Left lobe of liver (tissue), 2 donors: ENCODE data around the gene LTA. TPM values are rescaled to one million over a fixed set of nuclear protein-coding genes. Genes with fewer than 3 reads are reported as not detected.
"Not testable (repeated sequence)": the region's sequence is repeated elsewhere in the genome, so short reads cannot be mapped to it uniquely, and the experiment has no call there.

Source experiments
- ATAC-seq: fragments of 200-7000 bp; cut with Tn5 transposase; one replicate; pipeline ENCODE4 v1.9.1; 2020; ENCODE audit warnings: mild to moderate bottlenecking, moderate library complexity
- DNase-seq: peaks from one replicate; pipeline ENCODE4 v3.0.0-alpha.2; 2020; ENCODE audit warnings: low spot score
- total RNA-seq: library from RNA; stranded (reverse); gene quantifications from one replicate; pipeline ENCODE4 v1.2.1, GENCODE V29; 2021
- donor health status: DM: no; HTN: no; CAD: no; lungs with moderate emphysema.
- donor health status: DM: no; HTN: yes; CAD: no.

The LTA gene
- total RNA-seq, 1 donor from 2014 or later = 0.93 TPM

DNA sequence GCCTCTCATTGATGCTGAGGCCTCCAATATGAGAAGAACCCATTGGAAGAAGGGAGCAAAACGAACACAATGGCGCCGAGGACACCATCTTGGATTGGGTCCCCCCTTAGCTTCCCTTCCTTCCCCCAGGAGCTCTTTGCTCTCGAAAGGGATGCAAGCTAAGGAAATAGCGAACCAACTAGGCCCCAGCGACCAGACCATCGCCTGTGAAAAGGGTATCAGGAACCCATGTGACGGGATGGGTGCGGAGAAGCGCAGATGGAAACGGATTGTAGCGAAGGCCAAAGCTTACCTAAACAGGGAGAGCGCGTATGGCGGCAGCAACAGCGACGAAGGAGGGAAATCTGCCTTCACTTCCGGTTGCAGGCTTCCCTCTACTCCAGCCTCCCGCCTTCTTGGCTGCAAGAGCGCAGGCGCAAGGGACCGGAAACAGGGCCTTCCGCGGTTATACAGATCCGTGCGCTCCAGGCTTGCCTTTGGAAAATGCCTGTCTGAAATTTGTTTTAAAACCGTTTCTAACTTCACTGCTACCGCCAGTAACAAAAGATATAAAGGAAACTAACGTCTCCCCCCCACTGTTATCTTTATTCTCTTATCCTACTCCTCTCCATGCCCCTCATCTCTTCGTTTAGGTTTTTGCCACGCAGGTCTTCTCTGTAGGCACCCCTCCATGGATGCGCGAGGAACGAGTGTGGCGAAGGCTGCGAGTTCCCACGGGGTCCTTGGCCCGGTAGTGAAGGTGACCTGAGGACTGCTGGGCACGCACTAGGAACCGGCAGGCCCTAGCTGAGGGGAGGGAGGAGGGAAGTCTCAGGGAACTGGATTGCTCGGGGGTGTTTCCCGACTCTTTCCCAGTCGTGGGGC lies 30.2 kb upstream of the LTA start, which contains the start of gene DDX39B:
Gene DDX39B, minus strand, starts transcription at position 346 of the 864 bp plus-strand sequence. CDS start 1,471 bp downstream, outside the sequence.
- DNase-seq (peak; percentile 96), ATAC-seq (peak; percentile 82)

DNA sequence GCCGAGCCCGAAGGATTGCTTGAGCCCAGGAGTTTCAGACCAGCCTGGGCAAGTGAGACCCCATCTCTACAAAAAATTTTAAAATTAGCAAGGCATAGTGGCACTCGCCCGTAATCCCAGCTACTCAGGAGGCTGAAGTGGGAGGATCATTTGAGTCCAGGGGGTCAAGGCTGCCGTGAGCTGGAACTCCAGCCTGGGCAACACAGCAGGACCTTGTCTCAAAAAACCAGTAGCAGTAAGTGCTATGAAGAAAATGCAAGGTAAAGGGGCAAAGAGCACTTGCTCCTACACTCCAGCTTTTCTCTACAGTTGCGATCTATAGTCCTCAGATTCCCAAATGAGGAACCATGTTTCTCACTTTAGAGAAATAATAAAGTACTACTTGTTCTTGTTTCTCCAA lies 28.4 kb upstream of the LTA start:
- ATAC-seq = no peak
- no peak for DNase-seq

DNA sequence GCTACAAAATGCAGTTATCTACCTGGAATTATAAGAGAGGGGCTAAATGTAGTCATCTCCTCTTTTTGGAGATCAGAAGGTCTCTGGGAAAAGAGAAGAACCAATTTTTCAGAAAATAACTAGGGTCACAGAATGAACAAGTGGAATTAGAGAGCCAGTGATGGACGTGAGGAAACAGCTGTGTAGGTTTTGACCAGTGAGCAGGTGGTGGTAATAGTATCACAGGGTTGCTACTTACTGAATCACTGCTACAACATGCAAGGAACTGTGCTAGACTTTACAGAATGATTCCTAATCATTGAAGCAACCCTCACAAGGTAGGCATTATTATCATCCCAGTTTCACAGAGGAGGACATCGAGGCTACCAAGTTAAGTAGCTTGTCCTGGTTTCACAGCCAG lies 27.4 kb upstream of the LTA start:
- ATAC-seq (no peak), DNase-seq (no peak)

DNA sequence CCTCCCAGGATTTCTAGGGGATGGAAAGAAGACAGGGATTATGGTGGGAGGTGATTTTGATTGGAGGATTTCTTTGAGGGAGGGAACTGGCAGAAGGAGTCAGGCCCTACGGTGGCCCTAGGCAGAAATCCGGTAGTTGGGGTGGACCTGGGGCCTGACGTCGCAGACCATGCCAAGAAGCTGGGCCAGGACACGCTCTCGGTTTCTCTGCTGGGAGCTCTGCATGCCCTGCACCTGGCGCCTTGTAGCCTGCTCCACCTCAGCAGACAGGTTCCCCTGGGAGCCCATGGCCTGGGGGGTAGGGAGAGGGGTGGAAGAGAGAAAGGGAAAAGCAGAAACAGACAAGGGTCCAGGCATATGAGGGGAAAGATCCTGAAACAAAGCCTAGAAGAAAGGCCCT lies 26.8 kb upstream of the LTA start:
- DNase-seq (no peak), ATAC-seq (no peak)

DNA sequence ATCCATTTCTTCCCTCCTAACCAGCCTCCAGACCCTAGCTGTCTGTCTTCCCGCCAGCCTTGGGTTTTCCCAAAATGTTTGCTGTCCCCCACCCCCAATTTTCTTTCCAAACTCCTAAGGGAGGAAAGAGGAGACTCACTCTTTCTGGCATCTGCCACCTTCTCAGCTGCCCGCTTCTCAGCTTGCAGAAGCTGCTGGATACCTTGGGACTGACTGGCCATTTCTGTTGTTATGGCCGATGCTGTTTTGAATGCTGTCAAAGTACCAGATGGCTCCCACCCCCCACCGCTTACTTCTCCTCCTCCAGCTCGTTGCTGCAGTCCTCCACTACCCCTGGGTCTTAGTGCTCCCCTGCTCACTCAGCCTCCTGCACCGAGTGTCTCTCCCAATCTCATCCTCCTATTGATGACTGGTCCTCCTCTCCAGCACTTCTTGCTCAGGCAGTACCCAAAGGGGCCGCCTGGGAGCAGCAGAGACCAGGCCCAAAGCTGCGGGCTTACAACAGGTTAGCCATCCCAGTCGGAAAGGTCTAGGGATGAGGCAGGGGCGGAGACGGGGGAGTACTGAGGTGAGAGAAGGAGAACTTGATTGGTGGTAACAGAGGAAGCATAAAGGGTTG lies 25.6 kb upstream of the LTA start, which contains the start of gene ATP6V1G2:
Gene ATP6V1G2, minus strand, starts transcription at position 270 of the 619 bp plus-strand sequence. Its CDS starts 49 bp downstream, at position 221.
- peak; percentile 91 for DNase-seq
- peak; percentile 80 for ATAC-seq

DNA sequence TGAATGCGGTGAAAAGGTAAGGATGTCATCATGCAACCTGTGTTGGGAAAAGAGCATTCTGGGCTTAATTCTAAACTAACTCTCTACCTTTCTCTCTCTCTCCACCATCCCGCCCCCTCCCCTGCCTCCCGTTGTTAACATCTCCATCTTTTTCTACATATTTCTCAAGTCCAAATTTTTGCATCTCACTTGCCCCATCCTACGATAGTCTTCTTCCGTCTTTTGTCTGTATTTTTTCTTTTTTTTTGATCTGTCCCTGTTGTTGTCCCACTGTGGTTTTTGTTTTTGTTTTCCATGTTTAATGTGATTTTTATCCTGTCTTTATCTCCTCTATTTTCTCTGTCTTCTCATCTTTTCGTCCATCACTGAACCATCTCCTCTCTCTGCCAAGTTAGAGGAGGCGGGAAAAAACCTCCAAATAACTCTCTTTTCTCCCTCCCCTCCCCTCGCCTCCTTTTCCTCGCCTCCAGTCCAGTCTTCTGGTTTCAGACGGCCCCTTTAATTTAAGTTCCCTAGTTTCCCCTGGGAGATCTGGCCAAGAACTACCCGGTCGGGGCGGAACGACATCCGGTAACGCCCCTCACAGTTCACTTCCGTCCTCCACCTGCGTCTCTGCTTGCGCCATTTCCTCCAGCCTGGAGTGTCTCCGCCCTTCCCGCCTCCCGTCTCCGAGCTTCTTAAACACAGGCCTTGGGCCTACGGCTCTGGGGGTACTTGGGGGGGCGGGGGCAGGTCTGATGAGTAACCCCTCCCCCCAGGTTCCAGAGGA lies 24.9 kb upstream of the LTA start, which contains the start of gene NFKBIL1:
Gene NFKBIL1, plus strand, starts transcription at position 651 of the 769 bp plus-strand sequence. Its CDS starts 87 bp downstream, at position 738.
- peak; percentile 95 for DNase-seq
- peak; percentile 92 for ATAC-seq

DNA sequence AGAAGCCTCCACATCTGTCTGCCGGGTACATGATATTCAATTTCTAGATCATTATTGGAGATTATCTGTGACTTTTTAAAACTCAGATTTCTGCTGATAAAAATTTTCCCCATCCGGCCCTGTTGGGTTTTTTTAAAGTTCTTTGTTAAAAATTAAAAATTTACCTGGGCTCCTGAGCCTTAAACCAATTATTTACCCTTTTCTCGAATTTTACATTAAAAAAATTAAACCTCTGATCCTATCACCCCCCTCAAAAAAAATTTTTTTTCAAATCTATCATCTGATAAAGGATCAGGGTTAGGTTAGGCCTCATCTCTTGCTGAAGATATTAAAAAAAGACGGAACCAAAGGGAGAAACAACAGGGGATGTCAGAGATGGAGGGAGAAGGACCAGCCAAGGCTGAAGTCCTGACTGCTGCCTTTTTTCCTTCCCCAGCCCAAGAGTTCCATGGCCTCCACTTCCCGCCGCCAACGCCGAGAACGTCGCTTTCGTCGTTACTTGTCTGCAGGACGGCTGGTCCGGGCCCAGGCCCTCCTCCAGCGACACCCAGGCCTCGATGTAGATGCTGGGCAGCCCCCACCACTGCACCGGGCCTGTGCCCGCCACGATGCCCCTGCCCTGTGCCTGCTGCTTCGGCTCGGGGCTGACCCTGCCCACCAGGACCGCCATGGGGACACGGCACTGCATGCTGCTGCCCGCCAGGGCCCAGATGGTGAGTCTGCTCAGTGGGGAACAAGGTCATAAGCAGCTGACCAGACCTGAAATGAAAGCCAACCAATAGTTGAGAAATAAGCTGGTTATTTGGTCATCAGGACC lies 24.2 kb upstream of the LTA start:
- no peak for DNase-seq
- no peak for ATAC-seq

DNA sequence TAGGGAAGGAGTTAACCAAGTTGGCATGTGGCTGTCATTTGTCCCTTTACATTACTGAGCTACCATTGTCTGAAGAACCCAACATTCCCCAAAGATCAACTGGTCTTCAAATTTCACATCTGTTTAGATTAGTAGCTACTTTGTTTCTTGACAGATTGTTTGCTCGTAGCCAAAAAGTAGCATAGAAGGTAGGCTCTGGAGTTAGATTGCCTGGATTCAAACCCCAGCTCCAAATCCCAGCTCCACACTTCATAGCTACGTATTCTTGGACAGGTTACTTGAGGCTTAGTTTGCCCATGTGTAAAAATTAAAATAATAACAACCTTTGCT lies 23.6 kb upstream of the LTA start:
- DNase-seq (no peak), ATAC-seq (no peak)

DNA sequence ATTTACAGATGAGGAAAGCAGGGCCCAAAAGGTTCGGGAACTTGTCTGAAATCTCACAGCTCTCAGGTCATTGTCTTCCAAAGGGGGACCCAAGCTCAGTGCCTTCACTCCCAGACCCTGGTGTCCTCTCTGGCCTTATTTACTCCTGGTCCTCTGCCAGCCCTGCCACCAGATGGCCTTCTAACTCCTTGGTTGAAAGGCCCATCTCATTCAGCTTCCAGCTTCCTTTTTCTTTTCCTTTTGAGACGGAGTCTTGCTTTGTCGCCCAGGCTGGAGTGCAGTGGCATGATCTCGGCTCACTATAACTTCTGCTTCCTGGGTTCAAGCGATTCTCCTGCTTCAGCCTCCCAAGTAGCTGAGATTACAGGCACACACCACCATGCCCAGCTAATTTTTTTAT lies 20.7 kb upstream of the LTA start:
- ATAC-seq, DNase-seq: not testable (repeated sequence)

DNA sequence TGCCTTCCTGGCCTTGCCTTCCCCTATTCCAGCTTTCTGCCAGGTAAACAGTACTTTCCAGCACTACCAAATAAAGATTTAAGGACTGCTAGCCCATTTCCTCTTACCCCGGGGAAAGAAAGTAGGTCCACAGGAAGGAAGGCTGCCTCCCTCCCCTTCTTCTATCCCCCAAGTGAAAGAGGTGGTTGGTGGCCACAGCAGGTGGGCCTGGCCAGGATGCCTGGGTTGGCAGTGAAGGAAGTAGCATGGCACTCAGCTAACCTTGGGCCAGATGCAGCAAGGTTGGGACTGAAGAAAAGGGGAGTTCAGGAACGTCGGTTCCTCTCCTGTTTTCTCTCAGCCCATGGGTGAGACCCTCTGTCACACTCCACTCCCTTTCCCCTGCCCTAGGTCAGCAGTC lies 15.8 kb upstream of the LTA start:
- no peak for DNase-seq
- ATAC-seq = no peak

DNA sequence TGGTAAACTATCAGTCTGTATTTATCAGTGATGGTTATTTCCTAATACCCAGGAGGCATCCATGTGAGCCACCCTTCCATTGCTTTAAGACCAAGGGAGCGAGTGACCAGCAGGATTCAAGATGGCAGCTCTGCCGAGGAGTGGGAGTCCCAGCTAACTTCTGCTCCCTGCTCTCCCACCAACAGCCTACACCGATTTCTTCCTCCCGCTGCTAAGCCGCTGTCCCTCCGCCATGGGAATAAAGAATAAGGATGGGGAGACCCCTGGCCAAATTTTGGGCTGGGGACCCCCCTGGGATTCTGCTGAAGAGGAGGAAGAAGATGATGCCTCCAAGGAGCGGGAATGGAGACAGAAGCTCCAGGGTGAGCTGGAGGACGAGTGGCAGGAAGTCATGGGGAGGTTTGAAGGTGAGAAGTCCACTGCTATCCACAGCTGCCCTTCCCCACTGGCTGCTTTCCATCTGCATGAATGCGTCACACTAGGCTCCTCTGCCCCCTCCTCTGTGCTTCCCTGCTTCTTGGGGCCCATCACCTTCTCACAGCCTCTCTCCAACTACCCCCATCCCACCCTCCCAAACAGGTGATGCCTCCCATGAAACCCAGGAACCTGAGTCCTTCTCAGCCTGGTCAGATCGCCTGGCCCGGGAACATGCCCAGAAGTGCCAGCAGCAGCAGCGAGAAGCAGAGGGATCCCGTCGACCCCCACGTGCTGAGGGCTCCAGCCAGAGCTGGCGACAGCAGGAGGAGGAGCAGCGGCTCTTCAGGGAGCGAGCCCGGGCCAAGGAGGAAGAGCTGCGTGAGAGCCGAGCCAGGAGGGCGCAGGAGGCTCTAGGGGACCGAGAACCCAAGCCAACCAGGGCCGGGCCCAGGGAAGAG lies 14.4 kb upstream of the LTA start:
- ATAC-seq = peak; percentile 14
- no peak for DNase-seq

DNA sequence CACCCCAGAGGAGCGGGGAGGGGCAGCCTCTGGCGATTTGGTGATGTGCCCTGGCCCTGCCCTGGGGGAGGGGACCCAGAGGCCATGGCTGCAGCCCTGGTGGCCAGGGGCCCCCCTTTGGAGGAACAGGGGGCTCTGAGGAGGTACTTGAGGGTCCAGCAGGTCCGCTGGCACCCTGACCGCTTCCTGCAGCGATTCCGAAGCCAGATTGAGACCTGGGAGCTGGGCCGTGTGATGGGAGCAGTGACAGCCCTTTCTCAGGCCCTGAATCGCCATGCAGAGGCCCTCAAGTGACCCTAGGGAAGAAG lies 13.8 kb upstream of the LTA start:
- ATAC-seq (no peak), DNase-seq (no peak)

DNA sequence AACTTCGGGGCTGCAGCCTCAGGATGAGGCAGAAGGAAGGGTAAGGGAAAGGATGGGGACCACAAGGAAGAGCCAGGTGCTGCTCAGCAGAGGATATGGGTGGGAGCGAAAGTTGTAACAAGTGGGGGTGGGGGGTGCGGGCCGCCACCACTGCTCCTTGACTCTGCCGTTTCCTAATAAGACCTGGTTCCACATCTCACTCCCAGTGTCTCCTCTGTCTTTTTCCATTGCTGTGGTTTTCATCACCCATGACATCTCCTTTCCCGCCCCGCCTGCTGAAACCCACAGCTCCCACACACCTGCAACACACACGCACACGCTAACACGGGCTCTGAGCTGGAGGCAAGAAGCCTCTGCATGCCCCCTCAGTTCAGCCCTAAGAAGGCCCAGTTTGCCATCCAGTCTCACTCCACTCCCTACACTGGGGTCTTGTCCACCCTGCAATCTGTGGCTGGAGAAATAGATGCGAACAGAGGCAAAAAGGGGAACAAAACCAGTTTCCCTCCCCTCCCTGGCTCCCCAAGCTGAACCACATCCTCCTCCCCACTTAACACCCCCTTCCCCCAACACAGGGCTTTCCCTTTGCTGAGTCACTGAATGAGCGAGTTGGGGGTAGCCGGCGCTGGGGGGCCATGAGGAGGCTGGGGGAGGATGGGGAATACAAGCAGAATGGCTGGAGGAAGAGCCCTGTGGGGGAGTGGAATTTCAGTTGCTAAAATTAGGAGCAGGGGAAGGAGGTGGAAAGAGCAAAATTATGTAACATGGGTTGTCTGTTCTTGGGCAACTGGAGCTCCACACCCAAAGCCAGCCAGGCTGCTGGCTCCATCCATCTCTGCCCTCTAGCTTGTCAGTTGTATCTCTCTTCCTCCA lies 13.2 kb upstream of the LTA start:
- peak; percentile 24 for ATAC-seq
- DNase-seq = no peak

DNA sequence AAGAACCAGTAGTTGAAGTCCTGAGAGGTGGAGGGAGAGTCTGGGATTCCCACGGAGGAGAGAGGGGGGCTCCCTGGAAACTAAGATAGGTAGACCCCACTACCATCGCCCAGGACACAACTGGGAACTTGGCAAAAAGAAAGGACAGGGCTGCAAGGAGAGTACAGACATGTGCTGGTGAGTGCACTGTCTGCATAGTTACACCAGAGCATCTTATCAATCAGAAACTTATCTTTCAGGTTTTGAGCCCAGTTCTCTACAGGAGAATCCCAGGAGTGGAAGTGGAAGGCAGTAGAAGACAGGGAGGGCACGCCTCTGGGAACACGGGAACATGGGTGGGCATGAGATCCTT lies 12.5 kb upstream of the LTA start:
- ATAC-seq (no peak), DNase-seq (no peak)

DNA sequence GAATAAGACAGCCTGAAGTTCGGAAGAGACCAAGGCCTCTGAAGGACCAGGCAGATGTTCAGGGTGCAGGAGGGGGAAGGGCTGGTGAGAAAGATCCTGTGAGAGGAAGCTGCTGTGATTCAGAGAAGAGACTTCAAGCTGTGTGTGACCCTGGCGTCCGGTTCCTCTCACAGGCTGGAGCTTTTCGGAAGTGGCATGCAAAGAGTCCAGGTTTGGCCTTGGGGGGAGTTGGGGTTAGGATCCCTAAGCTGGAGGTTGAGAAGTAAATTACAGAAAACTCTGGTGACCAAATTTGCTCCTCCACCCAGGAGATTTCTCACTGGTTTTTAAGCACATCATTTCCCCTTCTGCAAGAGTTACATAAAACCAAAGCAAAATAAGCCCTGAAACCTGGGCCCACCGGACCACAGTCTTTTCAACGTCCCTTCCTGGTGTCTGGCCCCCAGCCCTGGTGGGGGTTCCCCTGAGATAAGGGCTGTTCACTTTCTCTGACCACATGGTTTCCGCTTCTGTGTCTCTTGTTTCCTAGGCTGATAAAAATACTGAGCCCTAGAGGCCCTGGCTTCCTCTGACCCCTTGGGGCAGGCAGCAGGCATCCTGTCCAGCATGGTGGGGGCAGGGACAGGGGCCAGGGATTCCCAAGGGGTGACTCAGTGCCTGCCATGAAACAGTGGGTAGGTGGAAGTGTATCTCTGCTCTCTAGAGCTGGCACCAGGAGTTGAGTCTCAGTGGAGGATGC lies 12.0 kb upstream of the LTA start:
- DNase-seq = peak; percentile 58
- ATAC-seq = peak; percentile 69

DNA sequence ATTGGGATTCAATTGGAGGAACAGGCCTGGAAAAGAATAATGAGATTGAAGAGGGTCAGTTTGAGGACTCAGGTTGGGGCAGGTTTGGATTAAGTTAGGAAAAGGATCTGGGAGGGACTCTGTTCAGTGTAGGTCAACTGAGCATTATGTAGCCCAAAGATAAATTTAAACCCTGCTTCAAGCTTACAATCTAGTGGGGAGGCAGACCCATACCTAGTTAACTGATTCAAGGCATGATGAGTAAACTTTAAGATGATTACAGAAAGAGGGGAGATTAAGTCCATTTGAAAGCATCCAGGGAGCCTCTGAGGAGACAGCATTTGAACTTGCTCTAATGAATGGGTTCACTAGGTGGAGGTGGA lies 11.4 kb upstream of the LTA start:
- ATAC-seq (no peak), DNase-seq (no peak)

DNA sequence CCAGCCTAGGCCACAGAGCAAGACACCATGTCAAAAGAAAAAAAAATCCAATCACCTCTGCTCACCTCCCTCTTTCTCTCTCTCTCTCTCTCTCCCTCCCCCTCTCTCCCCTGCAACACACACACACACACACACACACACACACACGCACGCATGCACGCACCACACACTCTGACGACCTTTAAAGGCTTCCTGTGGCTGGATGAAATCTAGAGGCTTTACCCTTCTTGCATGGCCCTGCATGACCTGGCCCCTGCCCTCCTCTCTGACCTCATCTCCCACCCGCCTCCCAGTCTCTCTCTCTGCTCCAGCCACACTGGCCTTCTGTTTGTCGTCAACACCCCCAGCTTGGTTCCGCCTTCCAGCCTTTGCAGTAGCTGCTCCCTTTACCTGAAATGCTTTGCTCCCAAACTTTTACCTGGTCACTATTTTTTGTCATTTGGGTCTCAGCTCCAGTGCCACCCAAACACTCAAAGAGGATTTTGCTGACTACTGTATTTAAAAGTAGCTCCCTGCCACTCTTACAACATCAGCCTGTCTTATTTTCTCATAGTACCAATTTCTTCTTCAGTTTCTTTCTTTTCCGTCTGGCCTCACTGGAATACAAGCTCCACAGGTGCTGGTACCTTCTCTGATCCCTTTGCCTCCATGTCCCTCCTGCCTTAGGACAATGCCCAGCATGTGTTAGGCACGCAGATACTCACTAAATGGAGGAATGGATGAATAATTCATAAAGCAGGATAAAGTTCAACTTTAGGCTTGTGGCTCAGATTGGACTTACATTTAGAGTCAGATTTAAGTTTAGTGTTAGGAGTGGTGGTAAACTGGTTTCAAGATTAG lies 4.3 kb upstream of the LTA start:
- no peak for ATAC-seq
- DNase-seq = no peak
